ENCODE data around the gene ITIH4.

DNA sequence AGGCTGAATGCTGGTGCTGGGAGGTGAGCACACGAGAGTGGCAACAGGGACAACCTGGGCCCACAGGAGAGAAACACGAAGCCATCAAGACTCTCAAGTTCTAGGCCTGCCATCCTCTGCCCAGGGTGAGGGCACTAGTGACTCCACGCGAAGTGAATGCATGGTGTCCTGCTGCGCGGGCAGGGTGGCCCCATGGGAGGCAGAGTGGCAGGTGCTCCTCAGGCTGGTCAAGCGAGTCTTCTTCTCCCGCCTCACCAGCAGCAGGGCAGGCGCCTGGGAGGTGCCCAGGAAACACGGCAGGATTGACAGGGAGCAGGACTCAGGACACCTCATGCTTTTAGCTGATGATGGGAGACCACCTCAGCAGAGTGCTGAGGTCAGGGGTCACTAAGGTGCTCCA, 40.0 kb upstream of the ITIH4 start:
- no peak for TF ChIP-seq POLR2A (IDR thresholded peaks at IDR 0.05)
- TF ChIP-seq POLR2AphosphoS5 (IDR thresholded peaks at IDR 0.05): no peak
- no peak for TF ChIP-seq CTCF (IDR thresholded peaks at IDR 0.05)
